ENCODE data around the gene NPIPA7.
"Not testable (repeated sequence)": the region's sequence is repeated elsewhere in the genome, so short reads cannot be mapped to it uniquely, and the experiment has no call there.

NPIPA7 gene

GRCh38 chr16:16425146-16425545 is 46.2 kb downstream of the NPIPA7 start:
- not testable (repeated sequence) for DNase-seq

- not testable (repeated sequence) for DNase-seq
These were observed 52.2 kb downstream of the NPIPA7 start for GRCh38 chr16:16431135-16431534.

GRCh38 chr16:16434711-16435110 is 55.8 kb downstream of the NPIPA7 start:
- not testable (repeated sequence) for DNase-seq

- not testable (repeated sequence) for DNase-seq
These were observed 62.5 kb downstream of the NPIPA7 start for GRCh38 chr16:16441401-16441800.

Data from NCI-H1694 treated with DMSO at 0.1 percent for 48 hours (cell line).